Measurements from ENCODE around the gene PPP6R2. TPM values are rescaled to one million over a fixed set of nuclear protein-coding genes. Genes with fewer than 3 reads are reported as not detected.

PPP6R2 gene
- total and polyA plus RNA-seq, 2 donors (not counting 3 experiments of a cell fraction or from before 2014, with no cell fraction given), result 38.6 to 54.6 TPM

GRCh38 chr22:50420015-50420414 lies 76.9 kb downstream of the PPP6R2 start:
- POLR2A ChIA-PET, result no interaction called here
- no peak overlapping the region for H3K27ac ChIP-seq (ENCODE audit: insufficient read depth, low read depth, low read length)
- H3K27me3 ChIP-seq (ENCODE audit: control insufficient read depth in 2 of 2, insufficient read depth in 2 of 2, low read length in 2 of 2), result no peaks in the 10 kb centered on the region
- FAIRE-seq (no peak), DNase-seq (ENCODE audit: low read depth, low spot score) (no peak)
- no peak overlapping the region for H3K9ac ChIP-seq (replicated peaks; ENCODE audit: extremely low read depth, insufficient read depth, low read length)
- CTCF ChIA-PET, result no interaction called here
- H3K36me3 ChIP-seq (ENCODE audit: control insufficient read depth in 2 of 2, extremely low read depth in 1 of 2, insufficient read depth in 2 of 2, low read length in 2 of 2), result peaks cover 18 to 70% of the 10 kb centered on the region in 2 experiments
- TF ChIP-seq GATA2 (IDR thresholded peaks at IDR 0.05; ENCODE audit: insufficient read depth, insufficient read length, low read depth, low read length) (no peak), MAX (IDR thresholded peaks at IDR 0.05; ENCODE audit: insufficient read depth, insufficient read length) (no peak), POLR2AphosphoS5 (IDR thresholded peaks at IDR 0.05; ENCODE audit: insufficient read depth, low read depth, low read length) (no peak), EZH2 (IDR thresholded peaks at IDR 0.05; ENCODE audit: borderline replicate concordance, low read depth, low read length, severe bottlenecking) (no peak), JUN (IDR thresholded peaks at IDR 0.05; ENCODE audit: borderline replicate concordance, insufficient read depth, insufficient read length, low read depth) (no peak), MYC (IDR thresholded peaks at IDR 0.05; ENCODE audit: low read depth, low read length) (no peak), POLR2A (IDR thresholded peaks at IDR 0.05; ENCODE audit: low read depth, low read length) (no peak), FOS (IDR thresholded peaks at IDR 0.05; ENCODE audit: borderline replicate concordance, insufficient read depth, low read length) (no peak)
- TF ChIP-seq, protein P1, sequence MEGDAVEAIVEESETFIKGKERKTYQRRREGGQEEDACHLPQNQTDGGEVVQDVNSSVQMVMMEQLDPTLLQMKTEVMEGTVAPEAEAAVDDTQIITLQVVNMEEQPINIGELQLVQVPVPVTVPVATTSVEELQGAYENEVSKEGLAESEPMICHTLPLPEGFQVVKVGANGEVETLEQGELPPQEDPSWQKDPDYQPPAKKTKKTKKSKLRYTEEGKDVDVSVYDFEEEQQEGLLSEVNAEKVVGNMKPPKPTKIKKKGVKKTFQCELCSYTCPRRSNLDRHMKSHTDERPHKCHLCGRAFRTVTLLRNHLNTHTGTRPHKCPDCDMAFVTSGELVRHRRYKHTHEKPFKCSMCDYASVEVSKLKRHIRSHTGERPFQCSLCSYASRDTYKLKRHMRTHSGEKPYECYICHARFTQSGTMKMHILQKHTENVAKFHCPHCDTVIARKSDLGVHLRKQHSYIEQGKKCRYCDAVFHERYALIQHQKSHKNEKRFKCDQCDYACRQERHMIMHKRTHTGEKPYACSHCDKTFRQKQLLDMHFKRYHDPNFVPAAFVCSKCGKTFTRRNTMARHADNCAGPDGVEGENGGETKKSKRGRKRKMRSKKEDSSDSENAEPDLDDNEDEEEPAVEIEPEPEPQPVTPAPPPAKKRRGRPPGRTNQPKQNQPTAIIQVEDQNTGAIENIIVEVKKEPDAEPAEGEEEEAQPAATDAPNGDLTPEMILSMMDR (IDR thresholded peaks at IDR 0.05; ENCODE audit: extremely low read depth in 1 of 2, insufficient read depth in 1 of 2, low read depth in 1 of 2, low read length in 2 of 2), result no peak
- H4K20me1 ChIP-seq (replicated peaks; ENCODE audit: control insufficient read depth, extremely low read depth, insufficient read depth, low read length), result no peaks in the 10 kb centered on the region
- H3K79me2 ChIP-seq (ENCODE audit: control insufficient read depth, insufficient read depth, low read length), result no peaks in the 10 kb centered on the region
- no peaks in the 10 kb centered on the region for H3K9me1 ChIP-seq (replicated peaks; ENCODE audit: control insufficient read depth, extremely low read depth, insufficient read depth, low read length)
- H3K4me3 ChIP-seq (replicated peaks in 1 of 3; ENCODE audit: insufficient read depth in 1 of 3, low read depth in 1 of 3, low read length in 3 of 3), result no peak overlapping the region
- H3K4me2 ChIP-seq (ENCODE audit: insufficient read depth, low read length), result no peak overlapping the region
- H3K4me1 ChIP-seq (ENCODE audit: control insufficient read depth, extremely low read depth, insufficient read depth, low read length), result no peaks in the 10 kb centered on the region
- no peak overlapping the region for H2AFZ ChIP-seq (ENCODE audit: low read depth, low read length)
- no TSS peak for BruUV-seq (replicated peaks)
- dilution Hi-C loops (cut with MboI; ENCODE audit: extremely low pct_ligation_motif_present, low sequenced_read_pairs) (no loop called here), intact Hi-C loops (cut with micrococcal nuclease) (no loop called here)
- no peaks in the 10 kb centered on the region for H3K9me3 ChIP-seq (replicated peaks; ENCODE audit: control insufficient read depth, insufficient read depth, low read length)
